ENCODE results near the gene POLL. TPM values are rescaled to one million over a fixed set of nuclear protein-coding genes. Genes with fewer than 3 reads are reported as not detected.

The POLL gene
- total RNA-seq, 1 experiment from 2014 or later: 7.2 TPM

GRCh38 chr10:101565370-101565900 is 22.6 kb downstream of the POLL start:
- Histone ChIP-seq H3K36me3 (no peaks in the 10 kb centered on the region), H3K27ac (no peak overlapping the region), H3K4me1 (replicated peaks) (peaks cover 18% of the 10 kb centered on the region), H3K27me3 (replicated peaks) (peaks cover 43% of the 10 kb centered on the region), H3K4me3 (no peak overlapping the region), H3K9me3 (replicated peaks) (no peaks in the 10 kb centered on the region)
- DNase-seq (ENCODE audit: low read depth in 1 of 2, low spot score in 2 of 2): peak in 1 of 2 experiments; percentile 20

DNA sequence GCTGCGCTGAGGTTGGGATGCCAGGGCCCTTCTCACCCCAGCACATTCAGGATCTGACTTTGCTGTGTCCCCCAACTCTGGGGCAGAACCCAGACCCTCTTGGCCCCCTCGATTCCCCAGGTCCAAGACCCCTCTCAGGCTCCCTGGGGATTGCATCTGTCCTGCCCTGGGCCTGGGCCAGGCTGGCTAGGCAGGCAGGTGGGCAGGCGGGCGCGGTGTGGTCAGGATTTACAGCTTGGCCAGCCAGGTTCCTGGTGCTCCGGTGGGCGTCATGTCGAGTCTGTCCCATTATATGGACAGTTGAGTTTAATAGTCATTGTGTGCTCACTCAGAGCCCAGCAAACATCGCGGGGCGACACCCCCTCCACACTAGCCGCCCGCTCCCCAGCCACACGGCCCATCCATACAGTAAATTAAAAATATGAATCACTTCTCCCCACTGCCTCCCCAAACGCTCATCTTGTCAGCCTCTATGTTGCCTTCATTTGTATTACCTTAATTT is 23.5 kb downstream of the POLL start:
- peak in 1 of 2 experiments; percentile 24 for DNase-seq (ENCODE audit: low read depth in 1 of 2, low spot score in 2 of 2)
- peaks cover 11% of the 10 kb centered on the region for H3K4me1 ChIP-seq (replicated peaks)
- H3K9me3 ChIP-seq (replicated peaks): no peaks in the 10 kb centered on the region
- H3K4me3 ChIP-seq: no peak overlapping the region
- peaks cover 39% of the 10 kb centered on the region for H3K27me3 ChIP-seq (replicated peaks)
- no peak overlapping the region for H3K27ac ChIP-seq
- H3K36me3 ChIP-seq: no peaks in the 10 kb centered on the region

GRCh38 chr10:101563497-101564040 is 24.5 kb downstream of the POLL start:
- Histone ChIP-seq H3K4me3 (no peak overlapping the region), H3K27ac (no peak overlapping the region), H3K4me1 (replicated peaks) (peaks cover 8% of the 10 kb centered on the region), H3K36me3 (no peaks in the 10 kb centered on the region), H3K27me3 (replicated peaks) (peaks cover 35% of the 10 kb centered on the region), H3K9me3 (replicated peaks) (no peaks in the 10 kb centered on the region; the same call in 1 of the 2 replicates)
- DNase-seq (ENCODE audit: low read depth in 1 of 2, low spot score in 2 of 2): peak in 1 of 2 experiments; percentile 22

DNA sequence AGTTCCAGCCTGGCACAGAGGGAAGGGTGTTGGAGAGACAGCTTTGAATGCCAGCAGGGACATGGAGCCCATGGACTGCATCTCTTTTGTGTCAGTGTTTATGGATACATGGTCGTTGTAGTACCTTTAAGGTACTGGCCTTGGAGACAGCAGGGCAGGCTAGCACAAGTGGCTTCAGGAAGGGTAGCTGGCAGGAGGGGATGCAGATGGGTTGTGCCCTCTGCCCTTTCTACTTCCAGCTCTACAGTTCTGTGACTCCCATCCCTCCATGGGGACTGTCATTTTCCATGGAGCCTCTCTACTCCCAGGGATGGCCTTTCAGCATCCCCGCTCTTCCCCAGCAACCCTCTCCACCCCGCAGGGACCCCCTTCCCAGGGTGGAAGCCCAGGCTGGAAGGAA is 25.1 kb downstream of the POLL start:
- no peak overlapping the region for H3K27ac ChIP-seq
- no peaks in the 10 kb centered on the region for H3K36me3 ChIP-seq
- no peaks in the 10 kb centered on the region; the same call in 1 of the 2 replicates for H3K9me3 ChIP-seq (replicated peaks)
- peaks cover 32% of the 10 kb centered on the region for H3K27me3 ChIP-seq (replicated peaks)
- peaks cover 8% of the 10 kb centered on the region for H3K4me1 ChIP-seq (replicated peaks)
- H3K4me3 ChIP-seq: no peak overlapping the region
- peak in 1 of 2 experiments; percentile 17 for DNase-seq (ENCODE audit: low read depth in 1 of 2, low spot score in 2 of 2)

- peak in 1 of 2 experiments; percentile 36 for DNase-seq (ENCODE audit: low read depth in 1 of 2, low spot score in 2 of 2)
- Histone ChIP-seq H3K27me3 (replicated peaks) (peaks cover 28% of the 10 kb centered on the region), H3K27ac (no peak overlapping the region), H3K4me1 (replicated peaks) (peaks cover 8% of the 10 kb centered on the region), H3K4me3 (no peak overlapping the region), H3K9me3 (replicated peaks) (no peaks in the 10 kb centered on the region; the same call in 1 of the 2 replicates), H3K36me3 (no peaks in the 10 kb centered on the region)
Measured at GRCh38 chr10:101562231-101562630, 25.8 kb downstream of the POLL start.

GRCh38 chr10:101561068-101561915 is 26.8 kb downstream of the POLL start:
- peaks cover under 1% of the 10 kb centered on the region; the same call in 1 of the 2 replicates for H3K4me1 ChIP-seq (replicated peaks)
- no peaks in the 10 kb centered on the region for H3K36me3 ChIP-seq
- no peaks in the 10 kb centered on the region; the same call in 1 of the 2 replicates for H3K9me3 ChIP-seq (replicated peaks)
- H3K4me3 ChIP-seq: no peak overlapping the region
- no peak overlapping the region for H3K27ac ChIP-seq
- DNase-seq (ENCODE audit: low read depth in 1 of 2, low spot score in 2 of 2): peak in 1 of 2 experiments; percentile 33
- peaks cover 18% of the 10 kb centered on the region for H3K27me3 ChIP-seq (replicated peaks)

- Histone ChIP-seq H3K4me3 (no peak overlapping the region), H3K27ac (no peak overlapping the region), H3K4me1 (replicated peaks) (no peaks in the 10 kb centered on the region), H3K9me3 (replicated peaks) (no peaks in the 10 kb centered on the region; the same call in 1 of the 2 replicates), H3K36me3 (peaks cover 4% of the 10 kb centered on the region; the same call in 1 of the 2 replicates), H3K27me3 (replicated peaks) (peaks cover 11% of the 10 kb centered on the region; the same call in 1 of the 2 replicates)
- peak in 1 of 2 experiments; percentile 37 for DNase-seq (ENCODE audit: low read depth in 1 of 2, low spot score in 2 of 2)
Measured at GRCh38 chr10:101560298-101561067, 27.6 kb downstream of the POLL start.

DNA sequence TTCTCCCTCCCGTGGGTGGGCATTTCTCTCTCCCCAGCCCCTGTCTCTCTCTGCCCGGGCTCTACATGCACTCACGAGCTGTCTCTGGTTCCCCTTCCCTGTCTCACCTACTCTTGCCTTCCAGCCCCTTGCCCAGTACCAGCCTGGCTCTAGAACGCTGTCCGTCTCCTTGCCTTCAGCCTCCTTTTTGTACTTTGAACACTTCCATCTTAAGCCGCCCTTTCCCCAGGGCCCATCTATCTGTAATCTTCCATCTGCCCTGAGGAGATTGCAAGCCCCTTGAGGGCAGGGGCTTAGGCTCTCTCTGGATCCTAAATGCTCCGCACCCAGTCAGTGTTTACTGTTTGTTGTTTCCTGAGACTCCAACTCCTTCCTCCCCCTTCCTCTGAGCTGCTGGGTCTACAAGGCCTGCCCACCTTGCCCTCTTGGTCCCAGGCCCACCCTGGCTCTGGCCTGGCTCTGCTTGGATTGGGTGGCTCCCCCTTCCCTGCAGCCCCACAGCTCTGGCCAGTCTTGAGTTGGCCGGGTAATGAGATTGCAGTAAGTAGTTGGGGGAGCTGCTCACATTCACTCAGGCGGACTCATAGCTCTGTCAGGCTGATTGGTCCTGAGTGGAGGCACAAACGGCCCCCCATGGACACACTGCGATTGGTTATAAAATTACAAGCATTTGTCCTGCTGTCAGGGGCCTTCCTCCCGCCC is 28.3 kb downstream of the POLL start:
- no peak for DNase-seq (ENCODE audit: low read depth in 1 of 2, low spot score in 2 of 2)
- Histone ChIP-seq H3K4me3 (no peak overlapping the region), H3K27ac (no peak overlapping the region), H3K9me3 (replicated peaks) (no peaks in the 10 kb centered on the region; the same call in 1 of the 2 replicates), H3K27me3 (replicated peaks) (peaks cover 4% of the 10 kb centered on the region; the same call in 1 of the 2 replicates), H3K36me3 (peaks cover 4% of the 10 kb centered on the region; the same call in 1 of the 2 replicates), H3K4me1 (replicated peaks) (no peaks in the 10 kb centered on the region)

DNA sequence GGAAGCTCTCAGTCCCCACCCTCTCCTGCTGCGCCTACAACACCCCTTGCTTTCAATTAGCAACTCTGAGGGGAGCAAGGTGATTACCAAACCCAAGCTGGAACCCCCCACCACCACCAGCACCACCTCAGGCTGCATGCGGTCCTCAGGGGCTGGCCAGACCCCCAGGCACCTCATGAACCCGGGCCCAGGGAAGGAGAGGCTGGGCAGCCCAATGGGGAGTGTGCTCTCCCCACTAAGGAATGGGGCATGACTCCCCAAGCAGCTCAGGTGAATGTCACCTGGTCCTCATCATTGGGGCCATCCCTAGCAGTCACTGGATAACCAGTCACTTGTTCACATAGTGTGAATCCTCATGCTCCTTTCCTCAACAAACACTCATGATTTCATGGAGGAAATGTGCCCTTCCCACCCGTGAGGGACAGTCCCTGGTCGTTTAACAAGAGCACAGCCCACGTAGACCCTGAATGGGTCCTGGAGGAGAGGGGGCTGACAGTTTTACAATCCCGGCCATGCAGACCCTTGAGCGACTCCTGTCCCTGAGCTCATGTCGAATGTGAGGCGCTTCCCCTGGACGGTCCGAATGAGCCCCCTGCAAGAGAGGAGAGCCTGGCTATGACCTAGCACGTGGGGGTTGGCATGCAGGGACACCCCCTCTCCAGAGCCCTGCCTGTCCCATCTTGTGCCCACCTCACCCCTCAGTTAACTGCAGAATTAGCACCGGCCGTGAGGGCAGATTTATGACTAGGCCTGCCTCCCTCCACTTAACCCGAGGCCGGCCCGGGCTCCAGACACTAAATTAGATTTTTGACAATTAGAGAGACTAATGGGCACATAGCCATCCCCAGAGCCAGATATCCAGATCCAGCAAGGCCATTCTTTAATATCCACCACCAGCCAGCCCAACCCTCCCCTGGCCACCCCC is 29.1 kb downstream of the POLL start:
- Histone ChIP-seq H3K9me3 (replicated peaks) (no peaks in the 10 kb centered on the region; the same call in 1 of the 2 replicates), H3K4me3 (no peak overlapping the region), H3K27me3 (replicated peaks) (no peaks in the 10 kb centered on the region), H3K27ac (no peak overlapping the region), H3K36me3 (peaks cover 4% of the 10 kb centered on the region; the same call in 1 of the 2 replicates), H3K4me1 (replicated peaks) (no peaks in the 10 kb centered on the region)
- no peak for DNase-seq (ENCODE audit: low read depth in 1 of 2, low spot score in 2 of 2)

DNA sequence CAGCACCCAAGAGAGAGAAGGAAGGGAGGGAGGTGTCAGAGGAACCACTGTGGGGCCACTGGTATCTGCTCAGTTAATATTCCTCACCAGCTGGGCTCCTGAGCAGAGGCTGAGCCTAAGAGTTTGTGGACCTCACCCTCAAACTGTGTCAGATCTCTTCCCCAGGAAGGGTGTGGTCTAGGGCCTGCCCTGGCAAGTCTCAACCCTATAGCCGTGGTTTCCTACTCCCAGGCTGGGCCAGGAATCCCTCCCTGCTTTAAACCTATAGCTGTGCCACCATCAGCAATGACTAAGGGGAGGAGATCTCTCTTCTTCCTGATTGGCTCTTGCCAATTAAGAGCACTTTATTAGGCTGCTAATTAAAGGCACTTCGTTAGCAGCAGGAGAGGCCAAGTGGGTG is 29.9 kb downstream of the POLL start:
- DNase-seq (ENCODE audit: low read depth in 1 of 2, low spot score in 2 of 2): no peak

GRCh38 chr10:101557541-101557940 is 30.5 kb downstream of the POLL start:
- H3K27ac ChIP-seq: no peak overlapping the region
- no peaks in the 10 kb centered on the region for H3K27me3 ChIP-seq (replicated peaks)
- no peaks in the 10 kb centered on the region; the same call in 1 of the 2 replicates for H3K9me3 ChIP-seq (replicated peaks)
- no peak for DNase-seq (ENCODE audit: low read depth in 1 of 2, low spot score in 2 of 2)
- H3K4me3 ChIP-seq: no peak overlapping the region
- no peaks in the 10 kb centered on the region for H3K4me1 ChIP-seq (replicated peaks)
- H3K36me3 ChIP-seq: peaks cover 4% of the 10 kb centered on the region; the same call in 1 of the 2 replicates

More for the DNA sequence above, 29.9 kb downstream of the POLL start:
- Histone ChIP-seq H3K36me3 (peaks cover 4% of the 10 kb centered on the region; the same call in 1 of the 2 replicates), H3K4me1 (replicated peaks) (no peaks in the 10 kb centered on the region), H3K27ac (no peak overlapping the region), H3K4me3 (no peak overlapping the region), H3K9me3 (replicated peaks) (no peaks in the 10 kb centered on the region; the same call in 1 of the 2 replicates), H3K27me3 (replicated peaks) (no peaks in the 10 kb centered on the region)

DNA sequence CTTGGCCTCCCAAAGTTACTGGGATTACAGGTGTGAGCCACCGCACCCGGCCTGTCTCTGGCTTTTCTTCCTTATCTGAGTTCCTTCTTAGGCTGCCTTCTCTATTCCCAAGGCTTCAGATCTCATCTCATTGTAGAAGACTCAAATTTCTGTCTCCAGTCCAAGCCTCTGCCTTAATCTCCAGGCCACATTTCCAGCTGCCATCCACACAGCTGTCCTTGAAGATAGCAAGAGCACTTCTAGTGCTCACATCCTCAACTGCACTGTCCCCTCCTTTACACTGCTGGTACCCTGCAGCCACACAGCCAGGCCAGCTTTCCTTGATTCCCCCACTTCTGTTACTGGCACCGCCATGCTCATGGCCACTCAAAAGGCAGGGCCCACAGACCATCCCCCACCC is 35.6 kb downstream of the POLL start:
- Histone ChIP-seq H3K4me3 (no peak overlapping the region), H3K36me3 (peaks cover 12% of the 10 kb centered on the region), H3K27ac (no peak overlapping the region), H3K9me3 (replicated peaks) (no peaks in the 10 kb centered on the region), H3K4me1 (replicated peaks) (no peaks in the 10 kb centered on the region), H3K27me3 (replicated peaks) (no peaks in the 10 kb centered on the region)
- no peak for DNase-seq (ENCODE audit: low read depth in 1 of 2, low spot score in 2 of 2)
